ENCODE measurements around the gene ARRDC4. TPM values are rescaled to one million over a fixed set of nuclear protein-coding genes. Genes with fewer than 3 reads are reported as not detected.

The ARRDC4 gene
- total and polyA plus RNA-seq, 9 of the 15 experiments (the other 6 are each of a cell fraction or from before 2014, with no cell fraction given) = 4.3 to 16.1 (median 14.4) TPM

DNA sequence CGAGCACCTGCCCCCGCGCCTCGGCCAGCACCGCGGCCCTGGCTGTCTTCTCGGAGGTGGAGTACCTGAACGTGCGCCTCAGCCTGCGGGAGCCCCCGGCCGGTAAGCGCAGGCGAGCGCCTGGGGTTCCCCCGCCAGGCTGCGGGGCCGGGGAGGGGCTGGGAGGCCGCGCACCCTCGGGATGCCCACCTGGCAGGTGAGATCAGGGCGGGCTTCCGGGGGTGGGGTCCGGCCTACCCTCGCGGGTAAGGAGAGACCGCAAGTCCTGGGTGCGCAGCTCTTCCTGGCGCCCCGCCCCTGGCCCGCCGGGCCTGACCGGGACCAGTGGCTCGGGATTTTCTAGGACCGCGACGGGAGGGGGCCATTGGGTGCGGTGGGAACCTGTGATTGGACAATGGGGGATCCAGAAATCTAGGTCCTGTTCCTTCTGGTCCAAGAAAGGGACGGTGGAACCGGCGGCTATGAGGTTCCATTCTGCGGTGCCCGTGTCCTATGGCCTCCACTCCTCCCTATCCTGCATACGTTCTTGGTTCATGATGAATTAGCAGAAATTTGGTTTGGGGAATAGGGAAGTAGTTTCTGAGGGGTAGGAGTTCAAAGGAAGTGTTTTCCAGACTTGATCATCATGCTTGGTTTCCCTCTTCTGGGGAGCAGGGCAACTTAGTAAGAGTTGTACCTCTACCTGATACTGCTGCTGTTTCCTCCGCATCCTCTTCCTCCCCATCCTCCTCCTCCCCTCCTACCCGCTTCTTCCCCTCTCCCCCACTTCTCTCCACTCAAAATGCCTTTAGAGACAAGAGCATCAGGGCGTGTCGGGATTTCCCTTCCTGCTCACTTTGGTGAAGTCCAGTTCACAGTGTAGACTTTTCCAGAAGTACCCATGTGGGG lies 808 bp downstream of the ARRDC4 start (continued):
- TF ChIP-seq, protein P1, sequence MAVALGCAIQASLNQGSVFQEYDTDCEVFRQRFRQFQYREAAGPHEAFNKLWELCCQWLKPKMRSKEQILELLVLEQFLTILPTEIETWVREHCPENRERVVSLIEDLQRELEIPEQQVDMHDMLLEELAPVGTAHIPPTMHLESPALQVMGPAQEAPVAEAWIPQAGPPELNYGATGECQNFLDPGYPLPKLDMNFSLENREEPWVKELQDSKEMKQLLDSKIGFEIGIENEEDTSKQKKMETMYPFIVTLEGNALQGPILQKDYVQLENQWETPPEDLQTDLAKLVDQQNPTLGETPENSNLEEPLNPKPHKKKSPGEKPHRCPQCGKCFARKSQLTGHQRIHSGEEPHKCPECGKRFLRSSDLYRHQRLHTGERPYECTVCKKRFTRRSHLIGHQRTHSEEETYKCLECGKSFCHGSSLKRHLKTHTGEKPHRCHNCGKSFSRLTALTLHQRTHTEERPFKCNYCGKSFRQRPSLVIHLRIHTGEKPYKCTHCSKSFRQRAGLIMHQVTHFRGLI (CRISPR knock-in tag; IDR thresholded peaks at IDR 0.05) = no peak
- 0 out of 2 replicates have a peak, but pooled peaks have one; percentile 32 for TF ChIP-seq GABPA (tag; conservative IDR thresholded peaks at IDR 0.05; ENCODE audit: low read depth)
- TF ChIP-seq STAT5B (CRISPR knock-in tag; IDR thresholded peaks at IDR 0.05) = no peak
- no peak for TF ChIP-seq ZNF436 (CRISPR knock-in tag; IDR thresholded peaks at IDR 0.05)
- peak; percentile 57 for TF ChIP-seq KDM5B (IDR thresholded peaks at IDR 0.05; ENCODE audit: insufficient replicate concordance, low read depth, low read length)
- TF ChIP-seq SRSF3 (IDR thresholded peaks at IDR 0.05; ENCODE audit: insufficient read depth, low read length) = no peak
- no peak for TF ChIP-seq CHD4 (IDR thresholded peaks at IDR 0.05; ENCODE audit: insufficient read depth, insufficient replicate concordance, low read depth, low read length, poor library complexity, severe bottlenecking)
- no peak for TF ChIP-seq TSHZ1 (CRISPR knock-in tag; IDR thresholded peaks at IDR 0.05)
- TF ChIP-seq RBM34 (IDR thresholded peaks at IDR 0.05; ENCODE audit: borderline replicate concordance, insufficient read depth, low read length) = no peak
- peak; percentile 18; the same call in 1 of the 2 replicates for TF ChIP-seq MAFF (IDR thresholded peaks at IDR 0.05; ENCODE audit: low read length)
- no peak for TF ChIP-seq POLR2G (IDR thresholded peaks at IDR 0.05; ENCODE audit: low read depth, low read length)
- no peak for TF ChIP-seq MEIS2 (IDR thresholded peaks at IDR 0.05; ENCODE audit: partially characterized antibody)
- TF ChIP-seq, protein P2, sequence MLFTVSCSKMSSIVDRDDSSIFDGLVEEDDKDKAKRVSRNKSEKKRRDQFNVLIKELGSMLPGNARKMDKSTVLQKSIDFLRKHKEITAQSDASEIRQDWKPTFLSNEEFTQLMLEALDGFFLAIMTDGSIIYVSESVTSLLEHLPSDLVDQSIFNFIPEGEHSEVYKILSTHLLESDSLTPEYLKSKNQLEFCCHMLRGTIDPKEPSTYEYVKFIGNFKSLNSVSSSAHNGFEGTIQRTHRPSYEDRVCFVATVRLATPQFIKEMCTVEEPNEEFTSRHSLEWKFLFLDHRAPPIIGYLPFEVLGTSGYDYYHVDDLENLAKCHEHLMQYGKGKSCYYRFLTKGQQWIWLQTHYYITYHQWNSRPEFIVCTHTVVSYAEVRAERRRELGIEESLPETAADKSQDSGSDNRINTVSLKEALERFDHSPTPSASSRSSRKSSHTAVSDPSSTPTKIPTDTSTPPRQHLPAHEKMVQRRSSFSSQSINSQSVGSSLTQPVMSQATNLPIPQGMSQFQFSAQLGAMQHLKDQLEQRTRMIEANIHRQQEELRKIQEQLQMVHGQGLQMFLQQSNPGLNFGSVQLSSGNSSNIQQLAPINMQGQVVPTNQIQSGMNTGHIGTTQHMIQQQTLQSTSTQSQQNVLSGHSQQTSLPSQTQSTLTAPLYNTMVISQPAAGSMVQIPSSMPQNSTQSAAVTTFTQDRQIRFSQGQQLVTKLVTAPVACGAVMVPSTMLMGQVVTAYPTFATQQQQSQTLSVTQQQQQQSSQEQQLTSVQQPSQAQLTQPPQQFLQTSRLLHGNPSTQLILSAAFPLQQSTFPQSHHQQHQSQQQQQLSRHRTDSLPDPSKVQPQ (CRISPR knock-in tag; IDR thresholded peaks at IDR 0.05; ENCODE audit: borderline replicate concordance) = no peak
- TF ChIP-seq, protein P3, sequence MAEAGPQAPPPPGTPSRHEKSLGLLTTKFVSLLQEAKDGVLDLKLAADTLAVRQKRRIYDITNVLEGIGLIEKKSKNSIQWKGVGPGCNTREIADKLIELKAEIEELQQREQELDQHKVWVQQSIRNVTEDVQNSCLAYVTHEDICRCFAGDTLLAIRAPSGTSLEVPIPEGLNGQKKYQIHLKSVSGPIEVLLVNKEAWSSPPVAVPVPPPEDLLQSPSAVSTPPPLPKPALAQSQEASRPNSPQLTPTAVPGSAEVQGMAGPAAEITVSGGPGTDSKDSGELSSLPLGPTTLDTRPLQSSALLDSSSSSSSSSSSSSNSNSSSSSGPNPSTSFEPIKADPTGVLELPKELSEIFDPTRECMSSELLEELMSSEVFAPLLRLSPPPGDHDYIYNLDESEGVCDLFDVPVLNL (CRISPR knock-in tag; IDR thresholded peaks at IDR 0.05; ENCODE audit: low read depth) = no peak
- TF ChIP-seq CHD1 (IDR thresholded peaks at IDR 0.05; ENCODE audit: low read length) = no peak
- TF ChIP-seq TAL1 (IDR thresholded peaks at IDR 0.05) = no peak
- TF ChIP-seq SMARCA4 (IDR thresholded peaks at IDR 0.05) = no peak
